Smooth muscle cell of the brain vasculature (primary cell): ENCODE data around the gene GLIS2.
"Not testable (repeated sequence)": the region's sequence is repeated elsewhere in the genome, so short reads cannot be mapped to it uniquely, and the experiment has no call there.

Experiments
- DNase-seq: peaks from one replicate; pipeline ENCODE4 v3.0.0-alpha.2; 2012; ENCODE audit warnings: low read depth, low spot score

GLIS2 gene

GRCh38 chr16:4334724-4335495, 19.0 kb downstream of the GLIS2 start:
- DNase-seq = no peak

DNA sequence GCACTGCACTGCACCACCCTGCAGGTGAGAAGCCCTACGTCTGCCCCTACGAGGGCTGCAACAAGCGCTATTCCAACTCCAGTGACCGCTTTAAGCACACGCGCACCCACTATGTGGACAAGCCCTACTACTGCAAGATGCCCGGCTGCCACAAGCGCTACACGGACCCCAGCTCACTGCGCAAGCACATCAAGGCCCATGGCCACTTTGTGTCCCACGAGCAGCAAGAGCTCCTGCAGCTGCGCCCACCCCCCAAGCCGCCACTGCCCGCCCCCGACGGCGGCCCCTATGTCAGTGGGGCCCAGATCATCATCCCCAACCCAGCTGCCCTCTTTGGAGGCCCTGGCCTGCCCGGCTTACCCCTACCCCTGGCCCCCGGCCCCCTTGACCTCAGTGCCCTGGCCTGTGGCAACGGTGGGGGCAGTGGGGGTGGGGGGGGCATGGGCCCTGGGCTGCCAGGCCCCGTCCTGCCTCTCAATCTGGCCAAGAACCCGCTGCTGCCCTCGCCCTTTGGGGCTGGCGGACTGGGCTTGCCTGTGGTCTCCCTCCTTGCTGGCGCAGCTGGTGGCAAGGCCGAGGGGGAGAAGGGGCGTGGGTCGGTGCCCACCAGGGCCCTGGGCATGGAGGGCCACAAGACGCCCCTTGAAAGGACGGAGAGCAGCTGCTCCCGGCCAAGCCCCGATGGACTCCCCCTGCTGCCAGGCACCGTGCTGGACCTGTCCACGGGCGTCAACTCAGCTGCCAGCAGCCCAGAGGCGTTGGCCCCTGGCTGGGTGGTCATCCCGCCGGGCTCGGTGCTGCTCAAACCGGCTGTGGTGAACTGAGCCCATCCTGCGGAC, 21.1 kb downstream of the GLIS2 start:
- DNase-seq = no peak

- no peak for DNase-seq
Observed at GRCh38 chr16:4337540-4338088, 21.7 kb downstream of the GLIS2 start.

DNA sequence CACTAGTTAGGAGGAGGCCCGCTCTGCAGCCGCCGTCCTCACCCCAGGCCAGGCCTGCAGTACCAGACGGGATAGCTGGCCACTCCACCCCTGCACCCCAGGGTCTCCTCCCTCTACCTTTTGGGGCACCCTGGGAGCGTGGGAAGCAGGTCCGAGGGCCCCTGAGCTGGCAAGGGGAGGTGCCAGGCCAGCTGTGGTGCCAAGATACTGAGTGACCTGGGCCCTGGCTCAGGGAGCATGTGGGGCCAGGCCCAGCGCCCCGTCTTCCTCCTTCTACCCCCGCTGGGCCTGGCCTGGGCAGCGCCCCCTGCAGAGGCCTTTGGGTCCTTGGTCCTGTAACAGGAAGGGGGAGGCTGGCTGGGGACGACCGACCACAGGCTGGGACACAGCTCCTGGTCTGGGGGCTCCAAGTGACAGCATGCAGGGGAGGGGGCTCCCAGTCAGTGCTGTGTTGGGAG, 22.3 kb downstream of the GLIS2 start:
- DNase-seq = no peak

DNA sequence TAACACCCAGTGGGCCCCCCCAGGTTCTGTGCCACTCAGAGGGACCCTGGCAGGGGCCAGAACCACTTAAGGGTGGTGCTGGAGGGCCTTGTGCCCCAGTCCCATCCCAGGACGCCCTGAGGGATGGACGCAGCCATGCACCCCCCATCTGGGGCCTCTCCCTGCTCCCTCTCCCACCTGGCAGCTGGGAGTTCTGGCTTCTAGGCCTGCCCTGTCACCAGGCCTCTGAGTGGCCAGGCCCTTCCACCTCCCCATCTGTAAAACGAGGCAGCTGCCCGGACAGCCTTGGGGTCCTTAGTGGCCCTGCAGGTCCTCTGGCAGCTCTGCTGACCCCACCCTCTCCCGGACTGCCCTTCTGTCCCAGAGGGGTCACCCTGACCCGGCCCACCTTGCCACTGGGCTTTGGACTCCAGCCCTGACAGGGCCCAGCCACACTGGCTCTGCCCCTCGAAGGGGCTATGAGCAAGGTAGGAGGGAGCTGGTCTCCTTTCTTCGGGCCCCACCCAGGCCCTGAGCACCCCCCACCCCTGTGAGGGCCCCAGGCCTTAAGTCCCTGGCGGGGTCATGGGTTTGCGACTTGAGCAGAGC, 22.9 kb downstream of the GLIS2 start:
- no peak for DNase-seq

DNA sequence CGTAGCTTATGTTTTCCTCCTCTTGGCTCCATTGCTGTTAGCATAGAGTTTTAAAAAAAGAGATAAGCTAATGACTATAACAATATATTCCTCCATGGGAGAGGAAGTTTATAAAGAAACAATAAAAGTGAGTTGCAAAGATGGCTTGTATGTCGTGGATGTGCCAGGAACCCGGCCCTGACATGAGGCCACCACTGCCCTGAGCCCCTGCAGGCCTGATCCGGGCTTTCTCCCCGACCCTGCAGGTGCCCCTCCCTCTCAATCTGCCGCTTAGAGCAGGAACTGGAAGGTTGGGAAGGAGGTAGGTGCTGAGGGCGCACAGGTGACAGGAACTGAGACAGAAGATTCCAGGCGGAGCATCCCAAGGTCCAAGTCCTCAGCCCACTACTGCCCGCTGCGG, 23.6 kb downstream of the GLIS2 start:
- DNase-seq = no peak

- DNase-seq = no peak
Observed at GRCh38 chr16:4339909-4340308, 24.0 kb downstream of the GLIS2 start.

DNA sequence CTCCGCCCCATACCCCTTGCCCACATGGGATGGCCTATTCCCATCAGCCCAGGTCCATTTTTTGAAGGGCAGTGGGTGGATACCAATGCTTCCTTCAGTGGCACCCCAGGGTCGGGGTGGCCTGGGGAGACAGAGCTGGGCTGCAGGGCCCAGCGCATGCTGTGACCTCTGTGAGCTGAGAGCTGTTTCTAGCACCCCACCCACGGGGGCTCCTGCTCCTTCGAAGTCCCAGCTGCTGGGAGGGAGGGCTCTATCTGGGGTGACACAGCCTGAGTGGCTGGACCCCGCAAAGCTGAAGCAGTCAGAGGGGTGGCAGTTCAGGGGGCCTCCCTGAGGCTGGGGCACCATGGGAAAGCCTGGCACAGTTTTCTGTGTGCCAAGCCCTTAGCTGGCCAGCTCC, 24.6 kb downstream of the GLIS2 start:
- no peak for DNase-seq

DNA sequence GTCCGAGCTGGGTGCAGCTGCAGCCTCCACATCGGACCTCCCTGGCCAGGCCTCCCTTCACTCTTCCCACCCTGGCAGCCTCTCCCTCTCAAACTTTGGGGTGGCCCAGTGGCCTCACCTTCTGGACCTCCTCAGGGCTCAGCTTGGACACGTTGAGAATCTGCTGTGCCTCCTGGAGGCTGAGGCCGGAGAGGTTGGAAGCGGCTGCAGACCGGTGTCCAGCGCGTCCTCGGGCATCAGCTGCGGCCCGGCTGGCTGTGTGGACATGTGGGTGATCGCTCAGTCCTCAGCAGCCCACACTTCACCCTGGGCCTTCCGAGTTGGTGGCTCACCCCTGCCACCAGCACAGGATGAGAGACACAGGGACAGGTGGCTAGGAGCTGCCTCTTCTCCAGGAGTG, 25.4 kb downstream of the GLIS2 start:
- no peak for DNase-seq

- no peak for DNase-seq
Observed at GRCh38 chr16:4342866-4343744, 27.2 kb downstream of the GLIS2 start.

DNA sequence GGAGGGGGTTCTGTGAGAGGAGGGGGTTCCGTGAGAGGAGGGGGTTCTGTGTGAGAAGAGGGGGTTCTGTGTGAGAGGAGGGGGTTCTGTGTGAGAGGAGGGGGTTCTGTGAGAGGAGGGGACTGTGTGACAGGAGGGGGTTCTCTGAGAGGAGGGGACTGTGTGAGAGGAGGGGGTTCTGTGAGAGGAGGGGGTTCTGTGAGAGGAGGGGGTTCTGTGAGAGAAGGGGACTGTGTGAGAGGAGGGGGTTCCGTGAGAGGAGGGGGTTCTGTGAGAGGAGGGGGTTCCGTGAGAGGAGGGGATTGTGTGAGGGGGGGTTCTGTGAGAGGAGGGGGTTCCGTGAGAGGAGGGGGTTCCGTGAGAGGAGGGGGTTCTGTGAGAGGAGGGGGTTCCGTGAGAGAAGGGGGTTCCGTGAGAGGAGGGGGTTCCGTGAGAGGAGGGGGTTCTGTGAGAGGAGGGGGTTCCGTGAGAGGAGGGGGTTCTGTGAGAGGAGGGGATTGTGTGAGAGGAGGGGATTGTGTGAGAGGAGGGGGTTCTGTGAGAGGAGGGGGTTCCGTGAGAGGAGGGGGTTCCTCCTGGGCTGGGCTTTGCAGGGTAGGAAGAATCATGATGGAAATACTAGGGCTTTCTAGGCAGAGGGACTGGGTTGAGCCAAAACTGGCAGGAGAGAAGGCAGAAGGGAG, 28.6 kb downstream of the GLIS2 start:
- DNase-seq = not testable (repeated sequence)

DNA sequence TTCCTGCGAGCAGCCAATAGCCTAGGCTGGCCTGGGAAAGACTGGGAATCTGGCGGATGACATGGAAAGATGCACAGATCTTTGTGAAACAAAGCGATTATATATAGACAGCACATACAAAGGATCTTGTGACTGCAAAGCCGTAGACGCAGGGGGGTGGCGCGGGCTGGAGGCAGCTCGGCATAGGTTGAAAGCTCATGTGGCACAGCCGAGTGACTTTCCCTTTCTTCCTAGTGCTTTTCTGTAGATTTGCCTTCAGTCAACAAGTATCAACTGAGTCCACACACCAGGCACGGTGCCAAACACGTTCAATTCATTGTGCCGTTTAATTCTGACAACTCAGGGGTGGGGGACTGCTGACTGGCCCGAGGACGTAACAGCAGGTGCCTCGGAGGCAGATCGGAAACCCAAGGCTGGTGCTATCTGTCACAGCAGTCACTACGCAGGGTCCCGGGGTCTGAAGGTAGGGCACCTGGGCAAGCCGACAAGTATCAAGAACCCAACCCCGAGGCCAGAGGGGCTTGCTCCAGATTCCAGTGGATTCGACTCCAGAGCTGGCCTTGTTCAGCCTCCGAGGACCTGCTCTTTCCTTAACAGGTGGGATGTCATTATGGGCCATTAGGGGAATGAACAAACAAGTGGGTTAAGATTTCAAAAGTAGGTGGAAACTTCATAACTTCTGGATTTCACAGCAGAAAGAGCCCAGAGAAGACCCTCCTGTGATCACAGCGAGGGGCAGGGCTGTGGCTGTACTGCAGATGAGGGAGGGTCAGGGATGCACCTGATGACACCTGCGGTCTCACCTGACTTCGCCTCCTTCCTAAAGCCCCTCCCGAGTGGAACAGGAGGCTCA, 29.3 kb downstream of the GLIS2 start:
- DNase-seq = no peak

DNA sequence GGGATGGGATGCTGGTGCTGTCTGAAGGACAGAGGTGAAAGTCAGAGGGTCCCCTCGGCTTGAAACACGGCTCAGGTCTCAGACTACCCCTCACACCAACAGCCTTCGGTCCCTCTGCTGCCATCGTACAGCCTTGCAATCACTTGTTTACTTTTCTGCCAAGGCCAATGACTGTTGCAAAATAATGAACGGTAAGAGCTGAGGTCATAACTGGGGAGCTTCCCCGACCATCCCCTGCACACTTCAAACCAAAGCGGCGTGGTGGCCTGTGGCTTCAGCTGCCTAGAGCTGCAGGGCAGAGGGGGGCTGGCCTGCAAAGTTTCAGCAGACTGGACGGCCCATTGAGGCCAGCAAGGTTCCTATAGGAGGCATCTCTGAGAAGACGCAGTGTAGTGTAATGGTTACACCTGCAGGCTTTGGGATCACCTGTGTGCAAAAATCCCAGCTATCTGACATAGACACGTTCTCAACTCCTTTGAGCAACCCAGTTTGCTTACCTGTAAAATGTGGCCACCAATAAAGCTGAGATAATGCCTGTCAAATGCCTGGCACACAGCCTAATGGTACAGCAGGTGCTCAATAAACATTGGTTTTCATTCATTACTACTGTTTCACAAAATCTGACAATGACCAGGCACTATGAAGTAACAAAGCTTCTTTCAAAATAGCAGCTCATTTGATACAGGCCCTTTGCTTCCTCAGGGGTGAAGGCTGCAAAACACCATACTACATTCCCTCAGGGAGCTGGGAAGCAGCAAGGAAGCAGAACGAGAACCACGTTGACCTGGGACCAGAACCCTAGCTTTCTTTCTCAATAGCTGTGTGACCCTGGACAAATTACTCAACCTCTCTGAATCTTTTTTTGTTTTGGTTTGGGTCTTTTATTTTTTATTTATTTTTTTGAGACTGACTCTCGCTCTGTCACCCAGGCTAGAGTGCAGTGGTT, 30.2 kb downstream of the GLIS2 start:
- no peak for DNase-seq

- no peak for DNase-seq
Observed at GRCh38 chr16:4347010-4347409, 31.1 kb downstream of the GLIS2 start.

GRCh38 chr16:4347765-4348509, 32.1 kb downstream of the GLIS2 start:
- DNase-seq = no peak

DNA sequence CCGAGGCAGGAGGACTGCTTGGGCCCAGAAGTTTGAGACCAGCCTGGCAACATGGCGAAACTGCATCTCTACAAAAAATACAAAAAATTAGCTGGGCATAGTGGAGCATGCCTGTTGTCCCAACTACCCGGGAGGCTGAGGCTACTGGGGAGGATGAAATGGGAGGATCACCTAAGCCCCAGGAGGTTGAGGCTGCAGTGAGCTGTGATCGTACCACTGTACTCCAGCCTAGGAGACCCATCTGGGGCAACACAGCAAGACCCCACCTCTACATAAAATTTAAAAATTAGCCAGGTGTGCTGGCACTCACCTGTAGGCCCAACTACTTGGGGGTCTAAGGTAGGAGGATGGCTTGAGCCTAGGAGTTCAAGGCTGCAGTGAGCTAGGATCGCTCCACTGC, 33.5 kb downstream of the GLIS2 start:
- DNase-seq = no peak

DNA sequence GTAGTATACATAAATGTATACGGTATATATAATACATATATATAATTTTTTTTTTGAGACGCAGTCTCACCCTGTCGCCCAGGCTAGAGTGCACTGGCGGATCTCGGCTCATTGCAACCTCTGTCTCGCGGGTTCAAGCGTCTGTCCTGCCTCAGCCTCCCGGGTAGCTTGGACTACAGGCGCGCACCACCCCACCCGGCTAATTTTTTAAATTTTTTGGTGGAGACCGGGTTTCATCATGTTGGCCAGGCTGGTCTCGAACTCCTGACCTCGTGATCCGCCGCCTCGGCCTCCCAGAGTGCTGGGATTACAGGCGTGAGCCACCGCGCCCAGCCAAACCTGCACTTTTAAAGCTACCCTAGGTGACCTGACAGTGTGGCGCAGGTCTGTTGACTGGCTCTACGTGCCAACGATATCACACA, 34.5 kb downstream of the GLIS2 start:
- DNase-seq = no peak
